H1 (cell line): Measurements from ENCODE around the gene USB1.

Source experiments
- CHD2 ChIP-seq: IDR thresholded peaks from 2 replicates; pipeline ENCODE4 v1.6.1; 2012; ENCODE audit warnings: low read length, improper control_type of control experiment
- CREB1 ChIP-seq: IDR thresholded peaks from 2 replicates; pipeline ENCODE4 v1.6.1; 2012; ENCODE audit warnings: inconsistent platforms
- EZH2 ChIP-seq: fragments of 200-600 bp; sonication (generic); IDR thresholded peaks from 2 replicates; pipeline ENCODE4 v1.7.1; 2012; ENCODE audit warnings: low read depth, mild to moderate bottlenecking, moderate library complexity, low read length, inconsistent platforms; ENCODE audit not compliant: severe bottlenecking
- MAX ChIP-seq: IDR thresholded peaks from 2 replicates; pipeline ENCODE4 v1.6.1; 2012; ENCODE audit warnings: inconsistent platforms
- SIX5 ChIP-seq: IDR thresholded peaks from 2 replicates; pipeline ENCODE4 v1.6.1; 2011; ENCODE audit warnings: mild to moderate bottlenecking, low read depth, low read length

DNA sequence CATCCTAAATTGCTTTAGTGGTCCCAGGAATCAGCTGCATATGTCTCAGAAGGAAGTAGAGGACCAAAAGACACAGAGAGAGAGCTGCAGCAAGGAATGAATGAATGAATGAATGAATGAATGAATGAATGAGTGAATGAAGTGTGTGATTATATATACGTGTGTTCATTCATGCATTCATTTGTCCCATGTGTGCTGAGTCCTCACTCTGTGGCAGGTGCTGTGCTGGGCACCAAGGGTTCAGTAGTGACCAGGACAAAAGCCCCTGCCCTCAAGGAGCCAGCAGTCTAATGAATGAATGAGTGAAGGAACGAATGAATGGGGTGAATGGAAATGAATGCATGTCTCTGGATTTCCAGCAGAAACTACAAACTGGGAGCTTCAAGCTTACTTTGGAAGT, 39.7 kb upstream of the USB1 start:
- TF ChIP-seq SIX5 (no peak), MAX (no peak), CHD2 (no peak), EZH2 (no peak), CREB1 (no peak)
